Adrenal gland (tissue), 5 donors: ENCODE results near the gene RELN.

Source experiments
- POLR2A ChIP-seq, 2 donors: fragments of 450-650 bp; IDR thresholded peaks; one replicate each; pipeline ENCODE4 v1.6.1; 2017; ENCODE audit warnings: antibody characterized with exemption in 2 of 2, mild to moderate bottlenecking in 2 of 2, moderate library complexity in 1 of 2
- TF ChIP-seq, protein P1 (sequence below), 6 experiments: fragments of 450-650 bp in 4 of 6; fragments of 200-600 bp in 2 of 6; sonication (generic) in 1 of 6; IDR thresholded peaks; 1 replicate in 5 of 6; 2 replicates in 1 of 6; pipeline versions ENCODE4 v1.5.1 to v1.8.0; 2016 to 2021; ENCODE audit warnings: antibody characterized with exemption in 6 of 6, mild to moderate bottlenecking in 2 of 6, moderate library complexity in 1 of 6
- donor health status: DM: no; HTN: no; CAD: no.

- TF ChIP-seq, protein P1, sequence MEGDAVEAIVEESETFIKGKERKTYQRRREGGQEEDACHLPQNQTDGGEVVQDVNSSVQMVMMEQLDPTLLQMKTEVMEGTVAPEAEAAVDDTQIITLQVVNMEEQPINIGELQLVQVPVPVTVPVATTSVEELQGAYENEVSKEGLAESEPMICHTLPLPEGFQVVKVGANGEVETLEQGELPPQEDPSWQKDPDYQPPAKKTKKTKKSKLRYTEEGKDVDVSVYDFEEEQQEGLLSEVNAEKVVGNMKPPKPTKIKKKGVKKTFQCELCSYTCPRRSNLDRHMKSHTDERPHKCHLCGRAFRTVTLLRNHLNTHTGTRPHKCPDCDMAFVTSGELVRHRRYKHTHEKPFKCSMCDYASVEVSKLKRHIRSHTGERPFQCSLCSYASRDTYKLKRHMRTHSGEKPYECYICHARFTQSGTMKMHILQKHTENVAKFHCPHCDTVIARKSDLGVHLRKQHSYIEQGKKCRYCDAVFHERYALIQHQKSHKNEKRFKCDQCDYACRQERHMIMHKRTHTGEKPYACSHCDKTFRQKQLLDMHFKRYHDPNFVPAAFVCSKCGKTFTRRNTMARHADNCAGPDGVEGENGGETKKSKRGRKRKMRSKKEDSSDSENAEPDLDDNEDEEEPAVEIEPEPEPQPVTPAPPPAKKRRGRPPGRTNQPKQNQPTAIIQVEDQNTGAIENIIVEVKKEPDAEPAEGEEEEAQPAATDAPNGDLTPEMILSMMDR (IDR thresholded peaks at IDR 0.05), result no peak
- no peak for TF ChIP-seq POLR2A (IDR thresholded peaks at IDR 0.05)
Observed at GRCh38 chr7:103955985-103956384, 33.5 kb downstream of the RELN start.
